Coronary artery (tissue), 2 donors: ENCODE results near the gene GRID1.

Experiments used
- DNase-seq: peaks from one replicate; pipeline ENCODE4 v3.0.0-alpha.2; 2017; ENCODE audit warnings: low spot score
- H3K27ac ChIP-seq, 2 donors: fragments of 200-600 bp; sonication (generic); one replicate each; pipeline ENCODE4 v1.5.1; 2016 to 2019
- H3K4me3 ChIP-seq: fragments of 200-600 bp; sonication (generic); 2 replicates; pipeline ENCODE4 v1.5.1; 2016; ENCODE audit warnings: mild to moderate bottlenecking, moderate library complexity
- TF ChIP-seq, protein P1 (sequence below): fragments of 200-600 bp; sonication (generic); IDR thresholded peaks from one replicate; pipeline ENCODE4 v1.5.1; 2019; ENCODE audit warnings: antibody characterized with exemption

Gene GRID1

DNA sequence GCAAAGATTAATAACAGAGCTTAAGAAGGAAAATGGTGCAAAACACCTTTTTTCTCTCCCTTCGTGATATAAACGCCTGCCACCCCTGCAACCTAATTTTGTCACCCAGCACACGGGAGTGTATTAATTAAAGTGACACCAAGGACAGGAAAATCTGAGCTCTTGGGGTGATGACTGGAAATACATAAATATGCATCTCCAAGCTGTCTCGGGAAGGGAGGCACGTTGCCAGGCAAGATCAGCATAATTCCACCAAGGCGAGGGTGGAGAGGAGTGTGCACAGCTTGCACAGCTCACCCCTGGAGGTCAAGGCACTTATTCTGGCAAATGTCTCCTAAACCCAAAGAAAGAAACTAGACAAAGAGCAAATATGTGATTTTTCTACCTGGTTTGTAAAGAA, 700.9 kb downstream of the GRID1 start:
- H3K4me3 ChIP-seq, result no peak overlapping the region
- TF ChIP-seq, protein P1, sequence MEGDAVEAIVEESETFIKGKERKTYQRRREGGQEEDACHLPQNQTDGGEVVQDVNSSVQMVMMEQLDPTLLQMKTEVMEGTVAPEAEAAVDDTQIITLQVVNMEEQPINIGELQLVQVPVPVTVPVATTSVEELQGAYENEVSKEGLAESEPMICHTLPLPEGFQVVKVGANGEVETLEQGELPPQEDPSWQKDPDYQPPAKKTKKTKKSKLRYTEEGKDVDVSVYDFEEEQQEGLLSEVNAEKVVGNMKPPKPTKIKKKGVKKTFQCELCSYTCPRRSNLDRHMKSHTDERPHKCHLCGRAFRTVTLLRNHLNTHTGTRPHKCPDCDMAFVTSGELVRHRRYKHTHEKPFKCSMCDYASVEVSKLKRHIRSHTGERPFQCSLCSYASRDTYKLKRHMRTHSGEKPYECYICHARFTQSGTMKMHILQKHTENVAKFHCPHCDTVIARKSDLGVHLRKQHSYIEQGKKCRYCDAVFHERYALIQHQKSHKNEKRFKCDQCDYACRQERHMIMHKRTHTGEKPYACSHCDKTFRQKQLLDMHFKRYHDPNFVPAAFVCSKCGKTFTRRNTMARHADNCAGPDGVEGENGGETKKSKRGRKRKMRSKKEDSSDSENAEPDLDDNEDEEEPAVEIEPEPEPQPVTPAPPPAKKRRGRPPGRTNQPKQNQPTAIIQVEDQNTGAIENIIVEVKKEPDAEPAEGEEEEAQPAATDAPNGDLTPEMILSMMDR, result no peak
- no peak overlapping the region for H3K27ac ChIP-seq
- no peak for DNase-seq

DNA sequence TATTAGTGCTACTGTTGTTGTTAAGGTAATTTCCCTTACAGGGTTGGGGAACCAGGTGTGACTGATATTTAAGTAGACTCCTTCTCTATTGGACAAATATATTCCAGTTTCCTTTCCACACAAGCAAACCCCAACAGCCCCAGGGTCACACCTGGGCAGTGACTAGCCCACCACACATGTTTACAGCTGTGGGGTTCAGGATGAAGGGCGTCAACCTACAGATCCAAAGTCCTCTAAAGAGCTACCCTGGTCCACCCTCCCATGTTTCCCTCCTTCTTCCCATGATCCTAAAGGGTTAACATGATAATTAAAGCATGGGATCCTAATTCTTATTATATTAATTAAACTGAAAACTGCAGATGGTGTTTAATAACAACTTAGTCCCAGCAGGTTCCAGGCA, 701.5 kb downstream of the GRID1 start:
- H3K4me3 ChIP-seq, result no peak overlapping the region
- no peak overlapping the region for H3K27ac ChIP-seq
- TF ChIP-seq, protein P1, result no peak
- no peak for DNase-seq

DNA sequence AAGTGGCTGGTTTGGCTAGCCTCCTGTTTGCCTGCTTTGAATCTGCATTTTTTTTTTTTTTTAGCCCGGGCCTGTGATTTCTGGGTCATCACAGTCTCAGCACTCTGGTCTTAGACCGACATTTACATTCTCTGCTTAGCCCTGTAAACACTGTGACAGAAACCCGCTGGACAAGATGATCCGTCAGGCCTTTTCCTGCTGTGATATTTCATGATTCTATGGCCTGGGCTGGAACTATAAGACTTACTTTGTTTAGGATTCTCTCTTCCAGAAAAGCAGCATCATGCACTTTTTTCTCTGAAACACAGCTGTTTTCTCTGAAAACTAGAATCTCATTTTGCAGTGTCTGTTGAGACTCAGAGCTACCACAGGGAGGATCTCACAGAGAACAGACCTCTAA, 705.5 kb downstream of the GRID1 start:
- H3K27ac ChIP-seq, result no peak overlapping the region
- no peak for DNase-seq
- no peak overlapping the region for H3K4me3 ChIP-seq
- TF ChIP-seq, protein P1, result no peak

DNA sequence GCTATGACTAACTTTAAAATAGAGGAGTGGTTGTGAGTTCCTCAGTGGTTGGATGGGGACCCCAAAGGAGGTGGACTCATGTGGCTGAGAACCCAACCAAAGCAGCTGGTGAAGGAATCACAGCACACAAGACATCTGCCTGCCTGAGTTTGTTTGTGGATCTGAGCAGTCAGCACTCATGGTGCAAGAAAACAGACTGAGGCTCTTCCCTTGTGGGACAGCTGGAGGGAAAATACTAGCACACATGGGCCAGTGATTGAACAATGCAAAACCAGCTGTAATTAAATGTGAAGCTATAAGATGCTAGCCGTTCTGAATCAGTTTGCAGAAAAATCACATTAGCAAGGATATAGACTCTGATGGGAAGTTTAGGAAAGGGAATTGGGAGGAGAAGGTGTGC, 707.3 kb downstream of the GRID1 start:
- no peak for DNase-seq
- Histone ChIP-seq H3K27ac (no peak overlapping the region), H3K4me3 (no peak overlapping the region)
- TF ChIP-seq, protein P1, result no peak

DNA sequence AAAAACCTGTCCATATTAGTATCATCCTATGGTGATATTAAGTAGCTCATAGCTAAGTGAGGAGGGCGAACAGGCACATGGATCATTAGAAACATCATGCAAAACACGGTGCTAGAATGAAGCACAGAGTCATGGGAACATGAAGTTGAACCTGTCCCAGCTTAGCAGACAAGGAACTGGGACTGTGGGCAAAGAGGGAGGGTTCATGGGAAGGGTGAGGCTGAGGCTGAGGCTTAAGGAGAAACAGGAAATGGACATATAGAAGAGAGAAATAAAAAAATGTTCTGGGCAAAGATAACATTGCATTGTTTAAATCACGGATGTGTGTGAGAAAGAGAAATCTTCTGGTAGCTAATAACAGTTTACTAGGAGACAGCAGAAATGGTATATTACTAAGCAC, 708.1 kb downstream of the GRID1 start:
- no peak overlapping the region for H3K27ac ChIP-seq
- no peak for DNase-seq
- no peak overlapping the region for H3K4me3 ChIP-seq
- TF ChIP-seq, protein P1, result no peak

DNA sequence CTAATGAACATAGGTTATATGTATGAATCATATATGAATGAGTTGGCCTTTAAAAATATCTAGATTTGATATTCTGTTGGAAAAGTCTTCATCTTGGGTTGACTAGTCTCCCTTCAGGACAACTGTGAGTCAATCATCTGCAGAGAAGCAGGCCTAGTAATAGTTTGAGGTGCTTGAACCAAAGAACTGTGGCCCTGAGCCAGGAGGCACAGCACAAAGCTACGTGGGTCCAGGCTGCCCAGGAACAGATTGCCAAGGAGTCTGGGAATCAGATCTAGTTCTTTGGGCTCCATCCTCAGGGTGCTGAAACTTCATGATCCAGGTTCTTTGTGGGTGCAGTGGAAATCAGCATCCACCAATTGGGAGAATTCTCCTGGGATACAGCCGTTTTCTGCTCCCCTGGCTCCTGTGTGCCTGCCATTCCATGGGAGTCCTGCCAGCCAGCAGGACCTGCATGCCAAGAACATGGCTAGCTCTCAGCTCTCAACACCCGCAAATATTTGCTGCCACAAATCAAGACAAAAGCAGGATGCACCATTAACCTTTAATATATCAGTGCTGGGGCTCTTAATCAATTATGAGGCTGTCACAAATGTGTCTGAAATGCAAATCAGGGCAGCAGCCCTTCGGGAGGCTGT, 709.0 kb downstream of the GRID1 start:
- no peak overlapping the region for H3K27ac ChIP-seq
- DNase-seq, result no peak
- TF ChIP-seq, protein P1, result no peak
- H3K4me3 ChIP-seq, result no peak overlapping the region

DNA sequence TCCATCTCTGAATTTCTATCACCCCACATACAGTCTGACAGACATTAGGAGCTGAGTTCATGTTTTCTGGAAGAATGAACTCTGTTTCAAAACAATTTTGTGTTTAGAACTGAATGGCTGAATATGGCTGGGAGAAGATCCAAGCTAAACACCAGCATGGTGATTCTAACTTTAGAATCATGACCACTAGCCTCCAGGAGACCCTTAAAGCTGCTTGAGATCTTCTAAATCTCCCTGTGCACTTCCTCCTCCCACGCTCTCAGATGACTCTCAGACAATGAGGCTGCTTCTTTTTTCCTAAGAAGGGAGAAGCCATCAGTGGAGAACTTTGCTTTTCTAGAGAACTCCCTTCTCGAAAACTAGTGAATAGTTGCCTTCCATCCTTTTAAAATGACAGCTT, 711.2 kb downstream of the GRID1 start:
- TF ChIP-seq, protein P1, result no peak
- Histone ChIP-seq H3K4me3 (no peak overlapping the region), H3K27ac (no peak overlapping the region)
- DNase-seq, result no peak
